Loucy (cell line): ENCODE measurements around the gene HDGFL3.

Experiments used
- CTCF ChIP-seq: fragments of 200-600 bp; sonication (generic); conservative IDR thresholded peaks from 2 replicates; pipeline ENCODE4 v1.5.1; 2014; ENCODE audit warnings: mild to moderate bottlenecking, antibody characterized with exemption, low read length
- EZH2phosphoT487 ChIP-seq: fragments of 200-600 bp; IDR thresholded peaks from 2 replicates; pipeline ENCODE4 v1.6.1; 2018; ENCODE audit warnings: antibody characterized with exemption, mild to moderate bottlenecking, moderate library complexity, borderline replicate concordance

GRCh38 chr15:83205725-83206324 is 1.8 kb downstream of the HDGFL3 start:
- TF ChIP-seq EZH2phosphoT487 (no peak), CTCF (no peak)
